ENCODE measurements around the gene P2RY8. TPM values are rescaled to one million over a fixed set of nuclear protein-coding genes. Genes with fewer than 3 reads are reported as not detected.

Gene P2RY8
- total RNA-seq, 1 experiment from 2014 or later: 0.44 TPM

DNA sequence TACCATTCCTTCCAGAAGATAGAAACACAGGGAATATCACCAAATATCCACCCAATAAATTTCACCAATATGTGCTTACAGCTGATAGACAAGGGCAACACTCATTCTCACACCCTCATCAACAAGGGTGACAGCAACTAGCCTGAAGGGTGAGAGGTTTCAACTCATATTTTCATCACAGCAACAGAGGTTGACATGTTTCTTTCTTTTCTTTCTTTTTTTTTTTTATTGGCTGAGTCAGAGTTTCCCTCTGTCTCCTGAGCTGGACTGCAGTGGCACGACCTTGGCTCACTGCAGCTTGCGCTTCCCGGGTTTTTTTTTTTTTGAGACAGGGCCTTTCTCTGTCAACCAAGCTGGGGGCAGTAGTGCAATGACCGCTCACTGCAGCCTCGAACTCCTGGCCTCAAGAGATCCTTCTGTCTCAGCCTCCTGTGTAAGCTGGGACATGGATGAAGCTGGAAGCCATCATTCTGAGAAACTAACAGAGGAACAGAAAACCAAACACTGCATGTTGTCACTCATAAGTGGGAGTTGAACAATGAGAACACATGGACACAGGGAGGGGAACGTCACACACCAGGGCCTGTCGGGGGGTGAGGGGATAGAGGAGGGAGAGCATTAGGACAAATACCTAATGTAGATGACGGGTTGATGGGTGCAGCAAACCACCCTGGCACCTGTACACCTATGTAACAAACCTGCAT lies 56.8 kb downstream of the P2RY8 start:
- DNase-seq (ENCODE audit: low read depth, low spot score) (no peak), ATAC-seq (no peak)
- no peaks in the 10 kb centered on the region for H3K79me2 ChIP-seq (ENCODE audit: insufficient read depth, low read length)
- H3K4me1 ChIP-seq (ENCODE audit: control insufficient read depth in 1 of 2, insufficient read depth in 2 of 2, low read length in 2 of 2): peaks cover 12% of the 10 kb centered on the region in 2 experiments
- POLR2A ChIA-PET: no interaction called here
- H3K27ac ChIP-seq (ENCODE audit: low read depth, low read length): no peak overlapping the region
- no peaks in the 10 kb centered on the region for H3K9me2 ChIP-seq (ENCODE audit: insufficient read depth)
- H3K4me2 ChIP-seq (ENCODE audit: low read length): no peak overlapping the region
- CTCF ChIA-PET: no interaction called here
- RAD21 ChIA-PET (ENCODE audit: low non-redundant PET in 1 of 2, low total read pairs in 2 of 2, uncharacterized antibody in 2 of 2, unreplicated experiment in 2 of 2): no interaction called here
- intact Hi-C loops (cut with micrococcal nuclease): no loop called here
- H3K9ac ChIP-seq (ENCODE audit: low read length): no peak overlapping the region
- H3K36me3 ChIP-seq (ENCODE audit: control insufficient read depth in 1 of 2, insufficient read depth in 2 of 2, low read length in 2 of 2): no peaks in the 10 kb centered on the region
- H2AFZ ChIP-seq (ENCODE audit: low read depth, low read length, poor library complexity, severe bottlenecking): no peak overlapping the region
- BruUV-seq (replicated peaks): no TSS peak
- no peak for TF ChIP-seq EZH2 (IDR thresholded peaks at IDR 0.05)
- H3K4me3 ChIP-seq (replicated peaks in 1 of 2; ENCODE audit: low read depth in 1 of 2, low read length in 2 of 2): no peak overlapping the region
- H3K9me3 ChIP-seq (ENCODE audit: control insufficient read depth in 1 of 2, insufficient read depth in 1 of 2, low read depth in 1 of 2, low read length in 2 of 2): no peaks in the 10 kb centered on the region
- no peaks in the 10 kb centered on the region for H3K27me3 ChIP-seq (ENCODE audit: insufficient read depth, low read length)
- H4K20me1 ChIP-seq (ENCODE audit: insufficient read depth): no peaks in the 10 kb centered on the region

DNA sequence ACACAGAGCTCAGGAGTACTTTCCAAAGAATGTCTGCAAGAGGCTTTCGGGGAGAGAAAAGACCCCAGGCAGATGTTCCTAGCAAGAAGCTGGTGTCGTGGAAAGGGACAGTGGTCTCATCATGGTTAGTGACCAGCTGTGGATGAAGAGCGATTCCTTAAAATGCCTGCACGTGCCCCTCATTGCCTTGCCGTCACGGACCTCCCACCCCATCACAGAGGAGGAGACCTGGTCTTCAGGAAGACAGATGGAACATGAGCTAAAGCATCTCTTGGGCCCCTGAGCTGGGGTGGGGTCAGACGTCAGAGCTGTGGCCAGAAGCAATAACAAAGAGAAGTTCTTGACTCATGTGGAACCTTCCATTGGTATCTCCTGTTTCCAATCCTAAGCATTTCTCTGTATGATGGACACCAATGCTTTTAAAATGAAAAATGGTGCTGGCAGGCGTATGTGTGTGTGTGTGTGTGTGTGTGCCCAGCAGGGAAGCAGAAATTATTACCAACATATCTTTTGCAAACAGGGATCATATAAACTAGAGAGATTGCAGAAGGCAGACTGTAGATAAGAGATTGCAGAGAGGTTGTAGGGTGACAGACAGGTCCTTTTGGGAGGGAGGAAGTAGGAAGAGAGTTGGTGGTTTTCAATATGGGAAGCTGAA lies 59.1 kb downstream of the P2RY8 start:
- H4K20me1 ChIP-seq (ENCODE audit: insufficient read depth): no peaks in the 10 kb centered on the region
- no peaks in the 10 kb centered on the region for H3K36me3 ChIP-seq (ENCODE audit: control insufficient read depth in 1 of 2, insufficient read depth in 2 of 2, low read length in 2 of 2)
- peaks cover 12% of the 10 kb centered on the region in 2 experiments for H3K4me1 ChIP-seq (ENCODE audit: control insufficient read depth in 1 of 2, insufficient read depth in 2 of 2, low read length in 2 of 2)
- H3K4me3 ChIP-seq (replicated peaks in 1 of 2; ENCODE audit: low read depth in 1 of 2, low read length in 2 of 2): no peak overlapping the region
- H3K79me2 ChIP-seq (ENCODE audit: insufficient read depth, low read length): no peaks in the 10 kb centered on the region
- ATAC-seq: no peak
- ChIA-PET RAD21 (ENCODE audit: low non-redundant PET in 1 of 2, low total read pairs in 2 of 2, uncharacterized antibody in 2 of 2, unreplicated experiment in 2 of 2) (no interaction called here), POLR2A (no interaction called here), CTCF (no interaction called here)
- no TSS peak for BruUV-seq (replicated peaks)
- no peaks in the 10 kb centered on the region for H3K27me3 ChIP-seq (ENCODE audit: insufficient read depth, low read length)
- no peak for DNase-seq (ENCODE audit: low read depth, low spot score)
- TF ChIP-seq CBX3 (IDR thresholded peaks at IDR 0.05; ENCODE audit: low read depth): no peak
- TF ChIP-seq, protein P1, sequence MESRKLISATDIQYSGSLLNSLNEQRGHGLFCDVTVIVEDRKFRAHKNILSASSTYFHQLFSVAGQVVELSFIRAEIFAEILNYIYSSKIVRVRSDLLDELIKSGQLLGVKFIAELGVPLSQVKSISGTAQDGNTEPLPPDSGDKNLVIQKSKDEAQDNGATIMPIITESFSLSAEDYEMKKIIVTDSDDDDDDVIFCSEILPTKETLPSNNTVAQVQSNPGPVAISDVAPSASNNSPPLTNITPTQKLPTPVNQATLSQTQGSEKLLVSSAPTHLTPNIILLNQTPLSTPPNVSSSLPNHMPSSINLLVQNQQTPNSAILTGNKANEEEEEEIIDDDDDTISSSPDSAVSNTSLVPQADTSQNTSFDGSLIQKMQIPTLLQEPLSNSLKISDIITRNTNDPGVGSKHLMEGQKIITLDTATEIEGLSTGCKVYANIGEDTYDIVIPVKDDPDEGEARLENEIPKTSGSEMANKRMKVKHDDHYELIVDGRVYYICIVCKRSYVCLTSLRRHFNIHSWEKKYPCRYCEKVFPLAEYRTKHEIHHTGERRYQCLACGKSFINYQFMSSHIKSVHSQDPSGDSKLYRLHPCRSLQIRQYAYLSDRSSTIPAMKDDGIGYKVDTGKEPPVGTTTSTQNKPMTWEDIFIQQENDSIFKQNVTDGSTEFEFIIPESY (IDR thresholded peaks at IDR 0.05; ENCODE audit: extremely low read depth, insufficient replicate concordance, low read length): no peak
- H2AFZ ChIP-seq (ENCODE audit: low read depth, low read length, poor library complexity, severe bottlenecking): no peak overlapping the region
- no peak overlapping the region for H3K9ac ChIP-seq (ENCODE audit: low read length)
- H3K9me3 ChIP-seq (ENCODE audit: control insufficient read depth in 1 of 2, insufficient read depth in 1 of 2, low read depth in 1 of 2, low read length in 2 of 2): no peaks in the 10 kb centered on the region
- H3K4me2 ChIP-seq (ENCODE audit: low read length): no peak overlapping the region
- no peaks in the 10 kb centered on the region for H3K9me2 ChIP-seq (ENCODE audit: insufficient read depth)
- intact Hi-C loops (cut with micrococcal nuclease): no loop called here
- H3K27ac ChIP-seq (ENCODE audit: low read depth, low read length): no peak overlapping the region

All from HCT116 (cell line).